ENCODE results near the gene KICS2.

The KICS2 gene

GRCh38 chr12:64194333-64195149 lies 27.6 kb downstream of the KICS2 start:
- H3K27ac ChIP-seq (ENCODE audit: insufficient read depth, low read length, poor library complexity, severe bottlenecking) = no peak overlapping the region
- H3K4me3 ChIP-seq (ENCODE audit: insufficient read depth, low read depth, low read length, poor library complexity, severe bottlenecking) = no peak overlapping the region
- no peaks in the 10 kb centered on the region for H3K27me3 ChIP-seq (replicated peaks; ENCODE audit: control insufficient read depth, insufficient read depth, low read length, poor library complexity, severe bottlenecking)
- H3K4me1 ChIP-seq (ENCODE audit: control insufficient read depth, insufficient read depth, low read length, poor library complexity, severe bottlenecking) = no peaks in the 10 kb centered on the region
- no peak for DNase-seq
- no peaks in the 10 kb centered on the region for H3K9me3 ChIP-seq (ENCODE audit: control insufficient read depth, low read length)
- peaks cover 8% of the 10 kb centered on the region for H3K36me3 ChIP-seq (ENCODE audit: control insufficient read depth, insufficient read depth, low read length)

DNA sequence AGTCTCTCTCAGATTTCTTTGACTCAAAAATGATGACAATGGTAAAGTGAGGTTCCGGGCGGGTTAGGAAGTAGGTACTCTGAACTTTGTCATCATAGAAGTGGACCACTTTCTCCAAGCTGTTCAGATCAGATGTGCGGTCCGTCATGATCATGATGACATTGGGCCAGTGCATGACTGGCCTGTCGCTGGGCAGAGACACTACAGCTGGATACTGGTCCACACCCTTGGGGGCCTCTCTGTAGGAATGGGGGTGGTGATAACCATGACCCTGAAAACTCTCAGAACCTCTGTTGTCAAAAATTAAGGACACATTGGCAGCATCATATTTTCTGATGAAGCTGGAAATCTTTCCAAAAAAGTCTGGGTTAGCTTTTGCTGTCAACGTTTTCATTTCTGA lies 28.2 kb downstream of the KICS2 start:
- no peak for DNase-seq
- Histone ChIP-seq H3K36me3 (ENCODE audit: control insufficient read depth, insufficient read depth, low read length) (peaks cover 8% of the 10 kb centered on the region), H3K4me1 (ENCODE audit: control insufficient read depth, insufficient read depth, low read length, poor library complexity, severe bottlenecking) (no peaks in the 10 kb centered on the region), H3K27ac (ENCODE audit: insufficient read depth, low read length, poor library complexity, severe bottlenecking) (no peak overlapping the region), H3K27me3 (replicated peaks; ENCODE audit: control insufficient read depth, insufficient read depth, low read length, poor library complexity, severe bottlenecking) (no peaks in the 10 kb centered on the region), H3K9me3 (ENCODE audit: control insufficient read depth, low read length) (no peaks in the 10 kb centered on the region), H3K4me3 (ENCODE audit: insufficient read depth, low read depth, low read length, poor library complexity, severe bottlenecking) (no peak overlapping the region)

GRCh38 chr12:64192644-64193444 lies 29.3 kb downstream of the KICS2 start:
- no peaks in the 10 kb centered on the region for H3K27me3 ChIP-seq (replicated peaks; ENCODE audit: control insufficient read depth, insufficient read depth, low read length, poor library complexity, severe bottlenecking)
- no peaks in the 10 kb centered on the region for H3K4me1 ChIP-seq (ENCODE audit: control insufficient read depth, insufficient read depth, low read length, poor library complexity, severe bottlenecking)
- no peak for DNase-seq
- H3K9me3 ChIP-seq (ENCODE audit: control insufficient read depth, low read length) = no peaks in the 10 kb centered on the region
- no peak overlapping the region for H3K4me3 ChIP-seq (ENCODE audit: insufficient read depth, low read depth, low read length, poor library complexity, severe bottlenecking)
- no peak overlapping the region for H3K27ac ChIP-seq (ENCODE audit: insufficient read depth, low read length, poor library complexity, severe bottlenecking)
- peaks cover 8% of the 10 kb centered on the region for H3K36me3 ChIP-seq (ENCODE audit: control insufficient read depth, insufficient read depth, low read length)

- H3K36me3 ChIP-seq (ENCODE audit: control insufficient read depth, insufficient read depth, low read length) = peaks cover 8% of the 10 kb centered on the region
- H3K27me3 ChIP-seq (replicated peaks; ENCODE audit: control insufficient read depth, insufficient read depth, low read length, poor library complexity, severe bottlenecking) = no peaks in the 10 kb centered on the region
- H3K4me3 ChIP-seq (ENCODE audit: insufficient read depth, low read depth, low read length, poor library complexity, severe bottlenecking) = no peak overlapping the region
- no peaks in the 10 kb centered on the region for H3K4me1 ChIP-seq (ENCODE audit: control insufficient read depth, insufficient read depth, low read length, poor library complexity, severe bottlenecking)
- H3K9me3 ChIP-seq (ENCODE audit: control insufficient read depth, low read length) = no peaks in the 10 kb centered on the region
- H3K27ac ChIP-seq (ENCODE audit: insufficient read depth, low read length, poor library complexity, severe bottlenecking) = no peak overlapping the region
- no peak for DNase-seq
Observed at GRCh38 chr12:64190140-64190539, 32.0 kb downstream of the KICS2 start.

DNA sequence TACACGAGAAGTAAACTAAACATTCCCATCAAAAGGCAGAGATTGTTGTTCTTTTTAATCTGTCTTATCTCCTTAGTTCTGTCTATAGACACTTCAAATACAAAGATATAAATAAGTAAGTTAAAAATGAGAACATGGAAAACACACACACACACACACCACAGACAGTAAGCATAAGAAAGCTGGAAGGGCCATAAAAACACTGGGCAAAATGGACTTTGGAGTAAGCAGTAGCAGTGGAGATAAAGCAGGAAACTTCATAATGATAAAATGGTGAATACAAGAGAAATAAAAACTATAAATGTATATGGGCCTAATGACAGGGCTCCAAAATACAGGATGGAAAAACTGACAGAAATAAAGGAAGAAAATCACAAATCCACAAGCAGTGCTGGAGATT lies 32.6 kb downstream of the KICS2 start:
- Histone ChIP-seq H3K27ac (ENCODE audit: insufficient read depth, low read length, poor library complexity, severe bottlenecking) (no peak overlapping the region), H3K4me1 (ENCODE audit: control insufficient read depth, insufficient read depth, low read length, poor library complexity, severe bottlenecking) (no peaks in the 10 kb centered on the region), H3K27me3 (replicated peaks; ENCODE audit: control insufficient read depth, insufficient read depth, low read length, poor library complexity, severe bottlenecking) (no peaks in the 10 kb centered on the region), H3K9me3 (ENCODE audit: control insufficient read depth, low read length) (no peaks in the 10 kb centered on the region), H3K36me3 (ENCODE audit: control insufficient read depth, insufficient read depth, low read length) (peaks cover 8% of the 10 kb centered on the region), H3K4me3 (ENCODE audit: insufficient read depth, low read depth, low read length, poor library complexity, severe bottlenecking) (no peak overlapping the region)
- no peak for DNase-seq

GRCh38 chr12:64187794-64188193 lies 34.3 kb downstream of the KICS2 start:
- no peak overlapping the region for H3K4me3 ChIP-seq (ENCODE audit: insufficient read depth, low read depth, low read length, poor library complexity, severe bottlenecking)
- DNase-seq = no peak

DNA sequence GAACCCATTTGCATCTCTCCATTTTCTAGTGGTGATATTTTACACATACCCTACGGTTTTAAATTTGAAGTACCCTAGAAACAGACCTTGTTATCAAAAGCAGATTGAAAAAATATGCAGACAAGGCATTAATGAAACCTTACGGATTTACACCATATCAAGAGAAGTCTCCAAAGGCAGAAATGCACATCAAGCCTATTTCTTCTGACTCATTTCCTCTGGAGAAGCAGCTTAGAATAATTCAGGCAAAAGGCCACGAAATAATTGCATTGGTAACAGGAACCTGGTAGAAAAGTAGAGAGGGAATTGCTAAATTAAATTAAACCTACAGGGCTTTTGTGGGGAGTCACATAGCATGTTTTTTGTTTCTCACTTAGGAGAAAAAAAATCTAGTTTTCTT lies 34.7 kb downstream of the KICS2 start:
- no peak for DNase-seq

More at GRCh38 chr12:64187794-64188193, 34.3 kb downstream of the KICS2 start:
- Histone ChIP-seq H3K27ac (ENCODE audit: insufficient read depth, low read length, poor library complexity, severe bottlenecking) (no peak overlapping the region), H3K4me1 (ENCODE audit: control insufficient read depth, insufficient read depth, low read length, poor library complexity, severe bottlenecking) (no peaks in the 10 kb centered on the region), H3K9me3 (ENCODE audit: control insufficient read depth, low read length) (no peaks in the 10 kb centered on the region), H3K36me3 (ENCODE audit: control insufficient read depth, insufficient read depth, low read length) (no peaks in the 10 kb centered on the region), H3K27me3 (replicated peaks; ENCODE audit: control insufficient read depth, insufficient read depth, low read length, poor library complexity, severe bottlenecking) (no peaks in the 10 kb centered on the region)

GRCh38 chr12:64186789-64187188 lies 35.3 kb downstream of the KICS2 start:
- Histone ChIP-seq H3K9me3 (ENCODE audit: control insufficient read depth, low read length) (no peaks in the 10 kb centered on the region), H3K36me3 (ENCODE audit: control insufficient read depth, insufficient read depth, low read length) (no peaks in the 10 kb centered on the region), H3K27ac (ENCODE audit: insufficient read depth, low read length, poor library complexity, severe bottlenecking) (no peak overlapping the region), H3K4me3 (ENCODE audit: insufficient read depth, low read depth, low read length, poor library complexity, severe bottlenecking) (no peak overlapping the region), H3K4me1 (ENCODE audit: control insufficient read depth, insufficient read depth, low read length, poor library complexity, severe bottlenecking) (no peaks in the 10 kb centered on the region), H3K27me3 (replicated peaks; ENCODE audit: control insufficient read depth, insufficient read depth, low read length, poor library complexity, severe bottlenecking) (no peaks in the 10 kb centered on the region)
- no peak for DNase-seq

More for the DNA sequence above, 34.7 kb downstream of the KICS2 start:
- H3K27me3 ChIP-seq (replicated peaks; ENCODE audit: control insufficient read depth, insufficient read depth, low read length, poor library complexity, severe bottlenecking) = no peaks in the 10 kb centered on the region
- no peak overlapping the region for H3K4me3 ChIP-seq (ENCODE audit: insufficient read depth, low read depth, low read length, poor library complexity, severe bottlenecking)
- no peaks in the 10 kb centered on the region for H3K36me3 ChIP-seq (ENCODE audit: control insufficient read depth, insufficient read depth, low read length)
- H3K9me3 ChIP-seq (ENCODE audit: control insufficient read depth, low read length) = no peaks in the 10 kb centered on the region
- no peaks in the 10 kb centered on the region for H3K4me1 ChIP-seq (ENCODE audit: control insufficient read depth, insufficient read depth, low read length, poor library complexity, severe bottlenecking)
- H3K27ac ChIP-seq (ENCODE audit: insufficient read depth, low read length, poor library complexity, severe bottlenecking) = no peak overlapping the region

DNA sequence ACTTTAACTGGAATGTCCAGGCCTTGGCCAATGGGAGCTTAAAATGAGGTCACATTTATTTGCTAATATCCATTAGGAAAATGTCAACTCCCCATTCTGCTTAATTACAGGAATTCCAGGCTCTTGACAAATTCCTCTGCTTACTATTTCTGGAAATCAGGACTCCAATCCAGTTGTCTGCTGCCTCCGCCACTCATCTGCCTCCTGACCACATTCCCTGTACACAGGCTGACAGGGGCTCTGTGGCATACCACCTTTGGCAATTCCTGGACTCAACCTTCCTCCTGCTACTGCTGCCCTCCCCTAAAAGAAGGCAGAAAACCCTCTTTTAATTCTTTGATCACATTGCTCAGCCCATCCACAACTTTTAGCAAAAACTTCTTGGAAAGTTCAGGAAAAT lies 37.9 kb downstream of the KICS2 start:
- Histone ChIP-seq H3K27me3 (replicated peaks; ENCODE audit: control insufficient read depth, insufficient read depth, low read length, poor library complexity, severe bottlenecking) (no peaks in the 10 kb centered on the region), H3K27ac (ENCODE audit: insufficient read depth, low read length, poor library complexity, severe bottlenecking) (no peak overlapping the region), H3K36me3 (ENCODE audit: control insufficient read depth, insufficient read depth, low read length) (no peaks in the 10 kb centered on the region), H3K9me3 (ENCODE audit: control insufficient read depth, low read length) (no peaks in the 10 kb centered on the region), H3K4me3 (ENCODE audit: insufficient read depth, low read depth, low read length, poor library complexity, severe bottlenecking) (no peak overlapping the region), H3K4me1 (ENCODE audit: control insufficient read depth, insufficient read depth, low read length, poor library complexity, severe bottlenecking) (no peaks in the 10 kb centered on the region)
- no peak for DNase-seq
